Endothelial cell of umbilical vein (primary cell): Measurements from ENCODE around the gene AKR1C2. TPM values are rescaled to one million over a fixed set of nuclear protein-coding genes. Genes with fewer than 3 reads are reported as not detected.

Experiments
- BruUV-seq: library from RNA; stranded (reverse); fragments of 400-500 nt; replicated peaks from 2 replicates; lab custom pipeline; 2021; lab: Mats Ljungman, UMichigan
- CTCF ChIA-PET: fragments of 300-600, 350-600 bp; sonication (Branson Sonifier 250); formaldehyde crosslinking; loops from one replicate; lab custom pipeline; 2021; ENCODE audit warnings: antibody characterized with exemption, inconsistent platforms; lab: Charles Lee
- POLR2A ChIA-PET: fragments of 300-600, 350-600 bp; sonication (Branson Sonifier 250); formaldehyde crosslinking; loops from one replicate; lab custom pipeline; 2021; ENCODE audit warnings: antibody characterized with exemption, inconsistent platforms; lab: Charles Lee
- DNase-seq: peaks from one replicate; pipeline ENCODE4 v3.0.0-alpha.2; 2011; ENCODE audit warnings: low read depth, low spot score
- FAIRE-seq: peaks from 2 replicates; lab custom pipeline; 2011; peaks lifted over from hg19 to GRCh38; lab: Jason Lieb, UNC
- H2AFZ ChIP-seq: 2 replicates; pipeline ENCODE4 v1.6.0; 2012; ENCODE audit warnings: low read depth, low read length, control low read depth, inconsistent platforms
- H3K27ac ChIP-seq: 2 replicates; pipeline ENCODE4 v1.5.1; 2011; ENCODE audit warnings: low read depth, mild to moderate bottlenecking, control low read depth, low read length, moderate library complexity; ENCODE audit not compliant: insufficient read depth
- H3K27me3 ChIP-seq, 2 experiments: 2 replicates each; pipeline versions ENCODE4 v1.6.0 to v1.6.1; 2011; ENCODE audit warnings: low read length in 2 of 2, mixed read lengths in 1 of 2; ENCODE audit not compliant: control insufficient read depth in 2 of 2, insufficient read depth in 2 of 2
- H3K36me3 ChIP-seq, 2 experiments: 2 replicates in 1 of 2; 3 replicates in 1 of 2; pipeline ENCODE4 v1.5.1; 2011; ENCODE audit warnings: low read length in 2 of 2, mild to moderate bottlenecking in 1 of 2, moderate library complexity in 1 of 2; ENCODE audit not compliant: control insufficient read depth in 2 of 2, insufficient read depth in 2 of 2; ENCODE audit errors: extremely low read depth in 1 of 2
- H3K4me1 ChIP-seq: 3 replicates; pipeline ENCODE4 v1.5.1; 2011; ENCODE audit warnings: mild to moderate bottlenecking, low read length; ENCODE audit not compliant: control insufficient read depth, insufficient read depth; ENCODE audit errors: extremely low read depth
- H3K4me2 ChIP-seq: 2 replicates; pipeline ENCODE4 v1.6.1; 2011; ENCODE audit warnings: low read length, control low read depth, mixed read lengths; ENCODE audit not compliant: insufficient read depth
- H3K4me3 ChIP-seq, 3 experiments: fragments of 200-600 bp in 1 of 3; sonication (generic), shearing (Covaris generic) in 1 of 3; replicated peaks in 1 of 3; 2 replicates each; pipeline ENCODE4 v1.5.1; 2011 to 2016; ENCODE audit warnings: control low read depth in 3 of 3, low read length in 3 of 3, mild to moderate bottlenecking in 2 of 3, inconsistent platforms in 1 of 3, low read depth in 1 of 3, moderate library complexity in 1 of 3; ENCODE audit not compliant: insufficient read depth in 1 of 3
- H3K79me2 ChIP-seq: 2 replicates; pipeline ENCODE4 v1.6.0; 2012; ENCODE audit warnings: low read length, inconsistent platforms; ENCODE audit not compliant: control insufficient read depth, insufficient read depth
- H3K9ac ChIP-seq: replicated peaks from 2 replicates; pipeline ENCODE3; 2011; ENCODE audit warnings: low read length, control low read depth; ENCODE audit not compliant: insufficient read depth; ENCODE audit errors: extremely low read depth
- H3K9me1 ChIP-seq: replicated peaks from 3 replicates; pipeline ENCODE4 v1.6.0; 2011; ENCODE audit warnings: mild to moderate bottlenecking, low read length; ENCODE audit not compliant: control insufficient read depth, insufficient read depth; ENCODE audit errors: extremely low read depth
- H3K9me3 ChIP-seq: replicated peaks from 2 replicates; pipeline ENCODE4 v1.5.1; 2012; ENCODE audit warnings: low read length, inconsistent platforms; ENCODE audit not compliant: control insufficient read depth, insufficient read depth
- H4K20me1 ChIP-seq: replicated peaks from 2 replicates; pipeline ENCODE3; 2011; ENCODE audit warnings: mild to moderate bottlenecking, low read length; ENCODE audit not compliant: control insufficient read depth, insufficient read depth; ENCODE audit errors: extremely low read depth
- CTCF ChIP-seq, 2 donors: IDR thresholded peaks; 1 replicate in 1 of 2; 2 replicates in 1 of 2; pipeline ENCODE4 v1.5.1; 2011; ENCODE audit warnings: low read length in 2 of 2, mild to moderate bottlenecking in 2 of 2, moderate library complexity in 2 of 2, control low read depth in 1 of 2, inconsistent platforms in 1 of 2, low read depth in 1 of 2; ENCODE audit not compliant: insufficient read depth in 1 of 2; ENCODE audit errors: extremely low read depth in 1 of 2
- EZH2 ChIP-seq: IDR thresholded peaks from 2 replicates; pipeline ENCODE4 v1.6.1; 2012; ENCODE audit warnings: borderline replicate concordance, low read depth, mild to moderate bottlenecking, moderate library complexity, low read length, inconsistent platforms; ENCODE audit not compliant: severe bottlenecking
- FOS ChIP-seq: IDR thresholded peaks from 2 replicates; pipeline ENCODE4 v1.6.1; 2011; ENCODE audit warnings: mild to moderate bottlenecking, low read length, moderate library complexity, borderline replicate concordance; ENCODE audit not compliant: insufficient read depth
- GATA2 ChIP-seq: IDR thresholded peaks from 2 replicates; pipeline ENCODE4 v1.7.0; 2011; ENCODE audit warnings: low read depth, mild to moderate bottlenecking, moderate library complexity, mixed read lengths, low read length; ENCODE audit not compliant: insufficient read length, insufficient read depth
- JUN ChIP-seq: IDR thresholded peaks from 2 replicates; pipeline ENCODE4 v1.6.1; 2011; ENCODE audit warnings: borderline replicate concordance, low read depth; ENCODE audit not compliant: insufficient read length, insufficient read depth
- MAX ChIP-seq: IDR thresholded peaks from 2 replicates; pipeline ENCODE4 v1.6.1; 2011; ENCODE audit not compliant: insufficient read depth, insufficient read length
- MYC ChIP-seq: IDR thresholded peaks from one replicate; pipeline ENCODE4 v1.6.1; 2011; ENCODE audit warnings: mild to moderate bottlenecking, low read depth, low read length
- POLR2A ChIP-seq: IDR thresholded peaks from 2 replicates; pipeline ENCODE4 v1.6.1; 2012; ENCODE audit warnings: low read depth, mild to moderate bottlenecking, control low read depth, low read length
- POLR2AphosphoS5 ChIP-seq: IDR thresholded peaks from 2 replicates; pipeline ENCODE4 v1.6.1; 2012; ENCODE audit warnings: low read depth, mild to moderate bottlenecking, control low read depth, low read length, moderate library complexity; ENCODE audit not compliant: insufficient read depth
- dilution Hi-C: fragments of 300-500 bp; cut with MboI; formaldehyde crosslinking; loops from one replicate; pipeline ENCODE4 v1.15.0; 2019; ENCODE audit warnings: low sequenced_read_pairs; ENCODE audit not compliant: extremely low pct_ligation_motif_present
- intact Hi-C: fragments of 100-400 bp; cut with micrococcal nuclease; formaldehyde crosslinking; loops from one replicate; pipeline ENCODE4 v1.10.0; 2022
- polyA plus RNA-seq, 4 experiments: library from polyadenylated mRNA; depleted of rRNA in 3 of 4; stranded (reverse) in 3 of 4; unstranded in 1 of 4; fragments of >200 nt; gene quantifications; 2 replicates each; pipeline versions ENCODE4 v1.2.1 to v1.2.3, GENCODE V29; 2011 to 2012; ENCODE audit warnings: missing spikeins in 1 of 4
- total RNA-seq: library from RNA; stranded (reverse); gene quantifications from 2 replicates; pipeline ENCODE4 v1.2.3, GENCODE V29; 2021

AKR1C2 gene
- total and polyA plus RNA-seq, 2 donors (not counting 3 experiments of a cell fraction or from before 2014, with no cell fraction given), result 0.84 to 1.7 TPM

- BruUV-seq, result no TSS peak
- Histone ChIP-seq H3K27me3 (no peaks in the 10 kb centered on the region), H3K9me3 (no peaks in the 10 kb centered on the region), H3K4me3 (no peak overlapping the region), H3K79me2 (no peaks in the 10 kb centered on the region), H3K9ac (no peak overlapping the region), H4K20me1 (no peaks in the 10 kb centered on the region), H3K27ac (no peak overlapping the region), H3K9me1 (no peaks in the 10 kb centered on the region), H3K4me1 (no peaks in the 10 kb centered on the region), H3K4me2 (no peak overlapping the region), H2AFZ (no peak overlapping the region), H3K36me3 (no peaks in the 10 kb centered on the region)
- intact Hi-C loops (no loop called here), dilution Hi-C loops (no loop called here)
- TF ChIP-seq JUN, result no peak
- TF ChIP-seq FOS, result no peak
- no peak for TF ChIP-seq POLR2AphosphoS5
- no peak for TF ChIP-seq GATA2
- no peak for TF ChIP-seq MAX
- TF ChIP-seq MYC, result no peak
- TF ChIP-seq EZH2, result no peak
- no peak for TF ChIP-seq CTCF (IDR thresholded peaks at IDR 0.05; ENCODE audit: extremely low read depth in 1 of 2, insufficient read depth in 1 of 2, low read depth in 1 of 2, low read length in 2 of 2)
- TF ChIP-seq POLR2A, result no peak
- ChIA-PET CTCF (no interaction called here), POLR2A (no interaction called here)
- DNase-seq, result no peak
- FAIRE-seq, result no peak
Measured at GRCh38 chr10:5043716-5044115, 40.1 kb upstream of the AKR1C2 start.
